GM21390 (cell line): ENCODE data around the gene INSM1.

ENCODE experiments used
- ATAC-seq: cut with Tn5 transposase; IDR thresholded peaks from one replicate; pipeline ENCODE4 v1.9.1; 2021; ENCODE audit not compliant: unreplicated experiment

The INSM1 gene

DNA sequence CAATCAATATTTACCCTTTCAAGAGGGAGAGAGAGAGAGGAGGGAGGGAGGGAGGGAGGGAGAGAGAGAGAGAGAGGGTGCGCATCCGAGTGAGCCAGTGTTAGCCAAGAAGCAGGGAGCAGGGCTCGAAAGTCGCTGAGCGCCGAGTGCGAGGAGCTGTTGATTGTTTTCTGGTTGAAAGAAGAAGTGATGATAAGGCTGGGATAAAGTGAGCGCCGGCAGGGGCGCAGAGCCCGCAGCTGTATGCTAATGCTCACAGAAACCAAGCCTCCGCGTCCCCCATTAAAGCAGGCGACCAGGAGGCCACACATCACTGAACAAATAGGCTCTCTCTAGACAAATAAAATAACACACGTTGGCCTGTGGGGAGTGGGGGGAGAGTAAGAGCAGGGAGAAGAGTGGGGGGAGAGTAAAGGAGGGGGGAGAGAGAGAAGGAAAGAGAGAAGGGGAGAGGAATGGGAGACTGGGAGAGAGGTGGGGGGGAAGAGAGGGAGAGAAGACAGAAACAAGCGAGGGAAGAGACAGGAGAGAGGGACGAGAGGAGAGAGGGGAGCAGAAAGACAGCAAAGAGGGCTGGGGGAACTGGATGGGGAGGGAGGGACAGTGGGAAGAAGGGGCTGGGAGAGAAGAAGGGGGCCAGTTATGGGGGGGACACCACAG is 5.0 kb upstream of the INSM1 start:
- no peak for ATAC-seq

DNA sequence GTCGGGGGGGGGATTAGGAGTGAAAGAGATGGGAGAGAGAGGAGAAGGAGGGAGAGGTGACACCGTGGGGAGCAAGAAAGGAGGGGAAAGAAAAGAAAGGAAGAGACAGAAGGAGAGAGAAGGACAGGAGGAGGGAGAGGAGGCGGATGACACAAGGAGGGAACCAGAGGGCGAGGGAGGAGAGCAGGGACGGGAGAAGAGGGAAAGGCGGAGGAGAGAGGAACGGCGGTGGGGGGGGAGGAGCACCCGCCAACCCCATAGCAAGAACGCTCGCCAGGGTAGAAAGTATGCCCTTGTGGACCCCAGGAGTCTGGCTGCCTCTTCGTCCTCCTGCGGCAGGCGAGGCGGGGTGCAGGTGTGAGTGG is 4.5 kb upstream of the INSM1 start:
- no peak for ATAC-seq

DNA sequence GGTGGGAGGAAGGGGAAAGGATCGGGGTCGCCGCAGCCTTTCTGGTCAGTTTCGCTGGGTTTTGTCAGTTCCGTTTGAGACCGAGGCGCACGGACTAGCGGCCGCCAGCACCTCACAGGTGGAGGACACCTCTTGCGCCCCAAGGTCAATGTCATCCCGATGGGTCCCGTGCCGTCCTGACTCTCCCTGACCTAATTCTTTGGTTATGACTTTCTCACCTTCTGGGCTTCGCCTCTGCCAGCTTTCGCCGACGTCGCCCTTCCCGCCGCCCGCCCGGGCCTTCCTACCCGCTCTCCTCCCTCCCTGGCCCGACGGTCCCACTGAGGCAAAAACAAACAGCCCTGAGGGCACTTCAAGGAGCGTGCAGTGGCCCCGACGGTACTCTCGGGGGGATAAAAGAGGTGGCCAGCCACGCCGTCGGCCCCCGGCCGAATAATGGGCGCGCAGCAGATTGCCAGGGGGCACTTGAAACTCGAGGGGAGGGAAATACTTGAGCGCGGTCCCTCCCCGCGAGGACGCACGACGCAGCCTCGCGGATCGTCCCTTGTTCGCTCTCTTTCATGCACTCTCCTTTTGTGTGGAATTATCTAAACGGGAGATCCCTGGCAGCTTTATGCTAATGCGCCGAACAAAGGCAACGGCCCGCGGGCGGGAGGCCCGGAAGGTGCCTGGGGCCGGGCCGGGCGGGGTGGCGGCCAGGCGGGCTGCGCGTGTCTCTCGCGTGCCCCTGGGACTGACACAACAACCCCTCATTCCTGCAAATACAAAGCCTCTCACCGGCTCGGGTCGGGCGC is 3.9 kb upstream of the INSM1 start:
- ATAC-seq = no peak

DNA sequence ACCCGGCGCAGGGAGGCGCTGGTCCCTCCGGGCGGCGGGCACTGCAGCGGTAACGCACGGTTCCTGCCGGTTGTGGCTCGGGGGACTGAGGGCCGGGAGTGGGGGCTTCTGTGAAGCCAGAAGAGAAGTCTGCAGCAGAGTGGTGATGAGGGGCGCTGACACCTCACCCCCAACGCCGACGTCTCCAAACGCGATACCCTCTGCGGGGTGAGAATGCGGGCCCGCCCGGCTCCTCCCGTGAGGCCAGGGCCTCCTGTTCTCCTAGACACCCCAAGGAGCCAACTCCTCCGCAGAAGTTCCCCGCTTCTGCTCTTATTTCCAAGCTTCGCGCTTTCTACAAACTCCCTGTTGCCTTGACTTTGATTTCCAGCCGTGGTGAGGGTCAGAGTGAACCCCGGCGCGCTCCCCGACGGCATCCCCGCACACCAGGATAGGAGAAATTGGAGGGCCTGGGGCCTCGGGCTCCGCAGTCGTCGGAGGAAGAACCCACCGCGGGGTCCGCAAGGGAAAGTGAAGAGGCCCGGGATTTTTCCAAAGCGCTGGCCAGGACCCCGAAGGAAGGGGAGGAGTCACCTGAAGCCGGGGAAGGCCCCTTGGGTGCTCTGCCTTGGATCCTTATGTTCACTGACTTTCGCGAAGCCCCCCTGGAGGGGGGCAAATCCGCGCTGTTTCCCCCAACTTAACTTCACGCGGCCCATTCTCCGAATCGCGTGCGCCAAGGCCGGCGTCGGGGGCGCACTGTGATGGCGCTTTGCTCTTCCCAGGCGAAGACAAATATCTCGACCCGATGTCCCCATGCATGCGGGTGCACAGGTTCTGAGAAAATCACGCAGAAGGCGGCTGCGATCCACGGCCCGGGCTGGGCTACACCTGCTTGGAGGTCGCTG is 3.1 kb upstream of the INSM1 start:
- no peak for ATAC-seq

DNA sequence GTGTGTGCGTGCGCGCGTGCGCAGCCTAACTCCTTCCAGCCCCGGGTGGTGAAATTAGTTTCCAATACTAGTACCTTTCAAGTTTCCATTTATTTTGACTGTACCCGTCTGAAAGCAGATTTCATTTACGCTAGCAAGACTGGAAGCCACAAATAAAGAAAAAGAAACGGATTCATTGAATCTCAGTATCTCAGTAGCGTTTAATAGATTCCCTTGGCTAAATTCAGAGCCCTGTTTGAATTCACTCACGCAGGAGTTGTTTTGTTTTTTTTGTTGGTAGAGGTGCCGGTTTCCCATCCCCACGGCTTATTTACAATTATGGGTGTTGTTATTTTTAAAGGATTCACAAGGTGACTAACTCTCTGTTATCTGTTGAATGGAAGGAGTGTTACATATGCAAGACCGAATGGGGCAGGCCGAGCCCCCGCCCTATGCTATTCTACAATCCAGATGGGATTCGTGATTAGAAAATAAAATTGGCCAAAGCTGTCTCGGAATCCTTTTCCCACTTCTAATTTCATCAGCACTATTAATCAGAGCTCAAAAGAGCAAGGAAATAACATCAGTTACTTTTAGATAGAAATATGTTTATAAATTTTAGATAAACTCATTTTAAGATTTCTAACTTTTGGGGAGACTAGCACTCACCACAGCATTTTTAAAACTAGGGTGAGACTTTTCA is 2.3 kb upstream of the INSM1 start:
- ATAC-seq = no peak

DNA sequence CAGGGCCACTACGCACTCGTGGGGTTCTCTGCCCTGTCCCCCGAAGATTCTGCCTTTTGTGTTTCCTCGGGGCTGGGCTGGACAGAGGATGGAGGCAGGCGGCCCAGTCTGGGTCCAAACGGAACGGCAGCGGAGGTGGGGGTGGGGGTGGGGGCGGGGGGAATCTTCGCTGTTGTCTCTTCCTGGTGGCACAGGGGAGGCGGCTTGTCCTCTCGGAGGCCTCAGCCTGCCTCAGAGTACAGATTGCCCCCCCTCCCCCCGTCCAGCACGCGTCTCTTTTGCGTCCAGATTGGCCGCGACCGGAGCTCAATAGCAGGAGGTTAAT is 1.4 kb upstream of the INSM1 start:
- ATAC-seq = no peak

DNA sequence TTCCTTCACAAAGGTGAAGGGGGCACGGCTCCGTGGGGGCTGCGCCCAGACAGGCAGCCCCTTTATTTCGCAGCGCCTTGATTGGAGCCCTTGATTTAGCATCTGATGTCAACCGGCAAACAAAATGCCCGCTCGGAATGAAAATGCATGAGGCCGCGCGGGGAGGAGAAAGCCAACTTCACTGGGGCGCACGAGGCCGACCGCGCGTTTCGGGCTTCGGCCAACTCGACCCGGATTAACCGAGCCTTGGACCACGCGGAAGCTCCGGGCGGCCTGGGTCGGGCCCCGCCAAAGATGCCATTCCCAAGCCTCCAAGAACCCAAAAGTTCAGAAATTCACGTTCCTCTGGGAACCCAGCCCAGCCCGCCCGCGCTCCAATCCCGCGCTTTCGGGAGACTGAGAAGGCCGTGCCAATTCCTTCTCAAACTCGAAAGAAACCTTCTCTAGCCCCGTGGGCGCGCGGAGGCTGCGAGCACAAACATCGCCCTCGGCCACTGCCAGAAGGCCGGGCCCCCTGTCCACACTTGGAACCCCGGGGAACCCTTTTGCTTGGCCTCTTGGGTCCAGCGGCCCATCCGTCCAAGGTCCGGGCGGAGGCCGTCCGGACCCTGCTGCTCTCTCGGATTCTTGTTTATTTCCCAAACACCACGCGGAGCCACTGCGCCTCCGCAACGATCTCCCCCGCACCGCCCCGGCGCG is 879 bp upstream of the INSM1 start:
- ATAC-seq = no peak

DNA sequence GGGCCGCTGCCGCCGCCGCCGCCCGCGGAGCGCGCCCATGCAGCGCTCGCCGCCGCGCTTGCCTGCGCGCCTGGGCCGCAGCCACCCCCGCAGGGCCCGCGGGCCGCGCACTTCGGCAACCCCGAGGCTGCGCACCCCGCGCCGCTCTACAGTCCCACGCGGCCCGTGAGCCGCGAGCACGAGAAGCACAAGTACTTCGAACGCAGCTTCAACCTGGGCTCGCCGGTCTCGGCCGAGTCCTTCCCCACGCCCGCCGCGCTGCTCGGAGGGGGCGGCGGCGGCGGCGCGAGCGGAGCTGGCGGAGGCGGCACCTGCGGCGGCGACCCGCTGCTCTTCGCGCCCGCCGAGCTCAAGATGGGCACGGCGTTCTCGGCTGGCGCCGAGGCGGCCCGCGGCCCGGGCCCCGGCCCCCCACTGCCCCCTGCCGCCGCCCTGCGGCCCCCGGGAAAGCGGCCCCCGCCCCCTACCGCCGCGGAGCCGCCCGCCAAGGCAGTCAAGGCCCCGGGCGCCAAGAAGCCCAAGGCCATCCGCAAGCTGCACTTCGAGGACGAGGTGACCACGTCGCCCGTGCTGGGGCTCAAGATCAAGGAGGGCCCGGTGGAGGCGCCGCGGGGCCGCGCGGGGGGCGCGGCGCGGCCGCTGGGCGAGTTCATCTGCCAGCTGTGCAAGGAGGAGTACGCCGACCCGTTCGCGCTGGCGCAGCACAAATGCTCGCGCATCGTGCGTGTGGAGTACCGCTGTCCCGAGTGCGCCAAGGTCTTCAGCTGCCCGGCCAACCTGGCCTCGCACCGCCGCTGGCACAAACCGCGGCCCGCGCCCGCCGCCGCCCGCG is 730 bp downstream of the INSM1 start:
- no peak for ATAC-seq

DNA sequence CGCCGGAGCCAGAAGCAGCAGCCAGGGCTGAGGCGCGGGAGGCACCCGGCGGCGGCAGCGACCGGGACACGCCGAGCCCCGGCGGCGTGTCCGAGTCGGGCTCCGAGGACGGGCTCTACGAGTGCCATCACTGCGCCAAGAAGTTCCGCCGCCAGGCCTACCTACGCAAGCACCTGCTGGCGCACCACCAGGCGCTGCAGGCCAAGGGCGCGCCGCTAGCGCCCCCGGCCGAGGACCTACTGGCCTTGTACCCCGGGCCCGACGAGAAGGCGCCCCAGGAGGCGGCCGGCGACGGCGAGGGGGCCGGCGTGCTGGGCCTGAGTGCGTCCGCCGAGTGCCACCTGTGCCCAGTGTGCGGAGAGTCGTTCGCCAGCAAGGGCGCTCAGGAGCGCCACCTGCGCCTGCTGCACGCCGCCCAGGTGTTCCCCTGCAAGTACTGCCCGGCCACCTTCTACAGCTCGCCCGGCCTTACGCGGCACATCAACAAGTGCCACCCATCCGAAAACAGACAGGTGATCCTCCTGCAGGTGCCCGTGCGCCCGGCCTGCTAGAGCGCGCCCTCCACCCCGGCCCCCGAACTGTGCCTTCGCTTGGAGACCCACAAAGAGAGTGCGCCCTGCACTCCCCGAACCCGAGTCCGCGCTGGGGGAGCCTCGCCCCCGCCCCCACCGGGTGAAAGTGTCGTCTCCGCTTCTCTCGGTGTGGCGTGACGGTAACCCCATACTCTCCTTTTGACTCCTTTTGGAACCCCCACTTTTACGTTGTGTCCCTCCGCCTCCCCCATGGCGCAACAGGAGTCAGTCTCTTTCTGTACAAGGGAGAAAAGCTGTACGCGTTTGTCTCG is 1.6 kb downstream of the INSM1 start:
- no peak for ATAC-seq

DNA sequence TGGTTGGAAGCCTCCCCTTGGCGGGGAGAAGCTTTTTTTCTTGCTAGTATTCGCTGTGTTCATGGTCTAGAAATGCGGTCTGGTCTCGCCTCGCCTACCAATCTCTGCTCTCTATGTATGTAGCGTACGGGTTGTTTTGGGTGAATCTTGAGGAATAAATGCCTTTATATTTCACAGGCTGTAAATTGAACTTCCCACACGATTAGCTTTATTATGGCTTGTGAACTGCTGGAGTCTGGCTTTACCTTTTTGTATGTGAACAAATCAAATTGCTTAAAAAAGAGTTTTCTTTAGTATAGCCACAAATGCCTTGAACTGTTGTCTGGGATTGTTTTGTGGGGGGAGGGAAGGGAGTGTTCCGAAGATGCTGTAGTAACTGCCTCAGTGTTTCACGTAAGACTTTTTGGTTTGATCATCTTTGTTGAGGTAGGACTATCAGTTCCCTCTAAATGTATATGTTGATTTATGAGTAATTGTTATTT is 2.2 kb downstream of the INSM1 start:
- ATAC-seq = no peak

DNA sequence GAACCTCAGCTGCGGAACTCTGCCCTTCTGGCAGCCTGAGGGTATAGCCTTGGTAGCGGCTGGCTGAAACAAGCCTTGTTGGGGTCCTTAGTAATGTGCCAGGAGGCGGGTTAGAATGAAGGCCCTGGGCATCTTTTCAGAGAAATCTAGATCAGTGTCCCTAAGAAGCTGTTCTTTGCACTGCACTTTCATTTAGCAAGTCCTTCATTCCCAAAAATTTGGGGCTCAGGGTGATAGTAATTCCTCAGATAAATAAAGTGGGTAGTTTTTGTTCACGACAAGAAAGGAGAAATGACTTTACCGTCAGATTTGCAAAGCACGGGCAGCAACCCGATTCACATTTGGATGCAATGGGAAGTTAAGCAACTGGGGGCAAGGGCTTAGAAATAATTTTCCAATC is 3.2 kb downstream of the INSM1 start:
- ATAC-seq = no peak

DNA sequence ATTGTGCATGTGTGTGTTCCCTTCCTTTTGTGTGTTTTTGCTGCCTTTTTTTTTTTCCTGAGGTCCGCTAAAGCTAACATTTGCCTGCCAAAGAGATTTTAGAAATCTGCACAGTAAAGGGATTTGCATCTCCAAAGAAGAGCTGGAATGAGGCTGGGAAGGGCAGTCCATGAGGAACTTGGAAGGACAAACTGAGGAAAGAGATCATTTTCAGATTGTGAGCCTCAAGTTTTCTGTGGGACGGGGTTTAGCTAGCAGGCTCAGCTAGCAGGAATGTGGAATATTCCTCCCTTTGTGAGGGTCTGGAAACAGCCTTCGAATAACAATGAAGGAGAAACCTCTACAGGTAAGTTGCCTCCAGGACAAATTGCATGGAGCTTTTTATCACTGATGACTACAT is 3.8 kb downstream of the INSM1 start:
- no peak for ATAC-seq

DNA sequence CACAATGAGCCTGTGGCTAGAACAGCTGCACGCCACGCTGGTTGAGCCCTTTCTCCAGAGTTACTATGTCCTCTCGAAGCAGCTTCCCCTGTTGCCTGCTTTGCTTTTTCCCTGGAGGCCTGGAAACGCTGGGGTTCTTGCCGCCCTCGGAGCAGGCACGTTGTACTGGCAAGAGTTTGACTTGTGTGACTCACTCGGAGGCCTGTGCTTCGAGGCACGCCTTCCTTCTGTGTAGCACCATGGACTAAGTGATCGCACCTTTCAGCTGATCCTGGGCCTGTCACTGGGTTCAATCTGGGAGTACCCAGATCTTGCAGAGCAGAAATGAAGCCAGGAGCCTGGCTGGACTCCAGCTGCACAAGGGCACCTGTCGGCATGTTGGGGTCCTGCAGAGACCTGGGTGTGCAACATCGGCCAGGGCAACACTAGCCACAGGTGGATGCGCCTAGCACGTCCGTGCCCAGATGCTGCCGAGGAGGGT is 5.2 kb downstream of the INSM1 start:
- ATAC-seq = no peak

DNA sequence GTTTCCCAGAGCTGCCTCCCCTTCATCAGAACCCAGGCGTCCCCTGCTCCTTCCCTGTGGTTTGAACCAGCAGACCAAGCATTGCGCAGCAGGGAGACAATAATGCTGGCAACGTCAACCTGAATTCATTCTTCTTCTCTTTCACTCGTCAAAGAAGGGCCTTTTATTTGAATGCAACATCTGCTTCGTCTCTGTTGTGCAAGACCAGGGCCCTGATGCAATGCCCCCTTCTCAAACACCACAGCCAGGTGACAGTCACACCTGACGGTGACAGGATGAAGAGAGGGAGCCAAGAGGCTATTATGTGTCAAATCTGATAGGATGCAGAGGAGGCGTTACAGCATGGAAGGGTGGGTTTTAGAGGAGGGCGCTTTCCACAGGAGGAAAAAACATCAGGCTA is 8.0 kb downstream of the INSM1 start:
- no peak for ATAC-seq

DNA sequence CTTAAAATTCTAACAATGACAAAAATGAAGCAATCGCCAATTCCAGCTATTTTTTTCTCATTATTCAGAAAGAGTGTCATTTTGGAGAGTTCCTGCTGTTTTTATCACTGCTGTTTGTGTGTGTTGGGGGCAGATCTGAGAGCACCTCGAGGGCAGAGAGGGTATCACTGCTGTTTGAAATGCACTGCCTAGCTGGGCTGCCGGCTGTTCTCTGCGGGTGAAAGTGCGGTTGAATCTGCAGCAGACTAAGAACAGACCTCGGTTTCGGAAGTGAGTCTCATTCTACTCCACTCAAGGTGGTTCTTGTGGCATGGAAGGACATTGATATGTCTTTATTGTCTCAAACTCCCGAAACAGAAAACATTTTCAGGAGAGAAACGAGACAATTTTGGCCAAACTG is 18.3 kb downstream of the INSM1 start:
- no peak for ATAC-seq

DNA sequence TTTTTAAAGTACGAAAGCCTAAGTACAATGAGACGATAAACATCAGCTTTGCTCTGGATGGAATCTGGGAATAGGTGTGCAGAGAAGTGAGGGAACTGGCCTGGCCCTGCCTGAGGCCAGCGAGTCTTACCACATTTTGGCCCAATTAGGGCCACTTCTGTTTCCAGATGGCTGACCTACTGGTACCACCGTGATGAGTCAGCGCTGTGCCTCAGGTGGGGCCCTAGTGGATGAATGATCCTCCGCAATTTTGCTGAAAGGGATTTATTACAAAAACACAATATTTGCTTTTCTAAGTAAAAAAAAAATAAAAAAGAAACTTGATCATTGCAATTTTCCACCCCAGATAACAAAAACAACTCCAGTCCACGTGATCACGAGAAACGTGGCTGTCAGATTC is 22.5 kb downstream of the INSM1 start:
- ATAC-seq = no peak

DNA sequence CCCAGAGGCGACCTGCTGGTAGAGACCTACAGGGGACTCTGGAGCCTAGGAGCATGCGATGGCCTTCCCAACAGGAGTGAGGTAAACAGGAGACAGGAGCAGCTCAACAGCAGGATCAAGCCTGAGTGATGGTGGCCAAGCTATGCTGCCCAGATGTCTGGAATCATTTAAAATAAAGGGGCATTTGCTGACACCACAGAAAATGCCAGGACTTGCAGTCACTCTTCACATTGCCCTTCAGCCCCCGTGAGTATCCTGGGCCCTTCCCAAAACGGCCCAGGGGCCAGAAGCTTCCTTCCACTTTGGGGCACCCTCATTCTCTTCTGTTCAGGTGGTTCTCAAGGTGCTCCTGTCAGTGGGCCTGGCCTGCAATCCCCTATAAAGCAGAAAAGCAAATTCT is 23.2 kb downstream of the INSM1 start:
- ATAC-seq = no peak

DNA sequence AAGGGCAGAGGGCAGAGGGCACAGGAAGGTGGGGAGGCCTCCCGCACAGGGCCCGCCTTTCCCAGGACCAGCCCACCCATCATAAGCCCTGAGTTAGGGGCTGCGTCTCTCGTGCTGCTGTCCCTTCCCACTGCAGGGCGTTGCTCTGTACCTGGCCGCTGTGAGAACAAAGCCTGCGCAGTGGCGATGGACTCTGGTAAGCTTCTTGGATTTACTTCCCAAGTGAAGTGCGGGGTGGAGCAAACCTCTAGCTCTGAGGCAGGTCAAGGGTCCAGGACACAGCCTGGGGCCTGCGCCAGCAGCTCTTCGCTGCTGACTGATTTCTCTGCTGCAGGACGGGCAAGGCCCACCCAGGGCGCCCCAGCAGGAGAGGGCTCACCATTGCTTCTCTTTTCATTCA is 23.9 kb downstream of the INSM1 start:
- no peak for ATAC-seq
